Lower lobe of right lung (tissue), 2 donors: ENCODE measurements around the gene SLC38A8. TPM values are rescaled to one million over a fixed set of nuclear protein-coding genes. Genes with fewer than 3 reads are reported as not detected.

ENCODE experiments used
- ATAC-seq, 2 donors: fragments of 200-7000 bp; cut with Tn5 transposase; one replicate each; pipeline ENCODE4 v1.9.1; 2020 to 2022; ENCODE audit warnings: mild to moderate bottlenecking in 2 of 2, moderate library complexity in 2 of 2
- DNase-seq: peaks from one replicate; pipeline ENCODE4 v3.0.0-alpha.2; 2020
- H3K27ac ChIP-seq: fragments of 200-600 bp; one replicate; pipeline ENCODE4 v1.8.0; 2022
- H3K27me3 ChIP-seq: fragments of 200-600 bp; one replicate; pipeline ENCODE4 v1.8.0; 2022; ENCODE audit warnings: low read depth
- H3K36me3 ChIP-seq: fragments of 200-600 bp; one replicate; pipeline ENCODE4 v1.8.0; 2022; ENCODE audit warnings: mild to moderate bottlenecking
- H3K4me1 ChIP-seq: fragments of 200-600 bp; one replicate; pipeline ENCODE4 v1.8.0; 2022
- H3K4me3 ChIP-seq: fragments of 200-600 bp; one replicate; pipeline ENCODE4 v1.8.0; 2022; ENCODE audit warnings: mild to moderate bottlenecking
- H3K9me3 ChIP-seq: fragments of 200-600 bp; one replicate; pipeline ENCODE4 v1.8.0; 2022
- intact Hi-C: fragments of 100-400 bp; cut with DNase I; formaldehyde crosslinking; loops from one replicate; pipeline ENCODE4 v1.11.0; 2022
- total RNA-seq: library from RNA; stranded (reverse); fragmentation: NEBNext Ultra II Directional; extraction: Animal tissue kit (Norgen Biotek cat#: 25700); gene quantifications from one replicate; pipeline ENCODE4 v1.2.1, GENCODE V29; 2021
- TF ChIP-seq, protein P1 (sequence below): fragments of 200-600 bp; IDR thresholded peaks from one replicate; pipeline ENCODE4 v1.8.0; 2022; ENCODE audit warnings: antibody characterized with exemption, mild to moderate bottlenecking
- donor health status: DM: no; HTN: yes; CAD: no; lungs with severe emphysema.

SLC38A8 gene
- total RNA-seq, 1 donor from 2014 or later = not detected

DNA sequence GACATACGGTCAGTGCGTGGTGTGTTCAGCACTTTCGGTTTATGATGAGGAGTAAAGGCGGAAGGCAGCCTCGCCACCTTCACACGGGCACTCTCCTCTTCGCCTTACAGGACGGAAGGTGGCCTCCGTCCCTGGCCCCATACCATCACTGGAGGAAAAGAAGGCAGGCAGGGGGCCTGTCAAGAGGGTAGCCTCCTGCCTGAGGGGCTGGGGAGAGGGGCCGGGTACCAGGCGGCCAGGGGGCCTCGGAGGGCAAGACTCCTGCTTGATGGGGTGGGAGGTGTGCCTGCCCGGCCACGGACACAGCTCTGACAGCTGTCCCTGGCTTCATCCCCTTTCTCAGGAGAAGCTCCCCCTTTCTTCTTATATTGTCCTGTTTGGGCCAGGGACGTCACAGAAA lies 15.6 kb upstream of the SLC38A8 start:
- no peaks in the 10 kb centered on the region for H3K27me3 ChIP-seq
- TF ChIP-seq, protein P1, sequence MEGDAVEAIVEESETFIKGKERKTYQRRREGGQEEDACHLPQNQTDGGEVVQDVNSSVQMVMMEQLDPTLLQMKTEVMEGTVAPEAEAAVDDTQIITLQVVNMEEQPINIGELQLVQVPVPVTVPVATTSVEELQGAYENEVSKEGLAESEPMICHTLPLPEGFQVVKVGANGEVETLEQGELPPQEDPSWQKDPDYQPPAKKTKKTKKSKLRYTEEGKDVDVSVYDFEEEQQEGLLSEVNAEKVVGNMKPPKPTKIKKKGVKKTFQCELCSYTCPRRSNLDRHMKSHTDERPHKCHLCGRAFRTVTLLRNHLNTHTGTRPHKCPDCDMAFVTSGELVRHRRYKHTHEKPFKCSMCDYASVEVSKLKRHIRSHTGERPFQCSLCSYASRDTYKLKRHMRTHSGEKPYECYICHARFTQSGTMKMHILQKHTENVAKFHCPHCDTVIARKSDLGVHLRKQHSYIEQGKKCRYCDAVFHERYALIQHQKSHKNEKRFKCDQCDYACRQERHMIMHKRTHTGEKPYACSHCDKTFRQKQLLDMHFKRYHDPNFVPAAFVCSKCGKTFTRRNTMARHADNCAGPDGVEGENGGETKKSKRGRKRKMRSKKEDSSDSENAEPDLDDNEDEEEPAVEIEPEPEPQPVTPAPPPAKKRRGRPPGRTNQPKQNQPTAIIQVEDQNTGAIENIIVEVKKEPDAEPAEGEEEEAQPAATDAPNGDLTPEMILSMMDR = no peak
- H3K4me1 ChIP-seq = no peaks in the 10 kb centered on the region
- intact Hi-C loops = no loop called here
- peaks cover 100% of the 10 kb centered on the region for H3K36me3 ChIP-seq
- no peaks in the 10 kb centered on the region for H3K9me3 ChIP-seq
- DNase-seq (no peak), ATAC-seq (no peak)
- H3K27ac ChIP-seq = no peak overlapping the region
- no peak overlapping the region for H3K4me3 ChIP-seq

DNA sequence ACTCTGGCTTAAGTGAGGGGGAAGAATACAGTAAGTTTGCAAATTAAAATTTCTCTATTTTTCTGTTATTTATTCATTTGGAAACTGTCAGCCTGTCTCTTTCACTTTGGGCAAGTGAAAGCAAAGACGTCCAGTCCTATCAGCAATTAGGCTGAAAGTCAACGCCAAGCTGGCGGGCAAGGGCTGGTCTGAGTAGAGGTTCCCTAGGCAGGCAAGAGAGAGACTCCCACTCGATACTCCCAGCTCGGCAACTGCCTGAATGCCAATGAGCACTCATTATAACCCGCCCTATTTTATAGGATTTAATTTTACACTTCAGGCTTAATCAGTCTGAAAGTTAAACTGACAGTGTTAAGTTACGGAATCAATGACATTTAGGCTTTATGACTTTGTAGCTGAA lies 14.3 kb upstream of the SLC38A8 start:
- intact Hi-C loops = no loop called here
- no peaks in the 10 kb centered on the region for H3K27me3 ChIP-seq
- no peak for DNase-seq
- H3K4me1 ChIP-seq = no peaks in the 10 kb centered on the region
- no peaks in the 10 kb centered on the region for H3K9me3 ChIP-seq
- TF ChIP-seq, protein P1 = no peak
- H3K4me3 ChIP-seq = no peak overlapping the region
- no peak overlapping the region for H3K27ac ChIP-seq
- H3K36me3 ChIP-seq = peaks cover 100% of the 10 kb centered on the region
- no peak for ATAC-seq

DNA sequence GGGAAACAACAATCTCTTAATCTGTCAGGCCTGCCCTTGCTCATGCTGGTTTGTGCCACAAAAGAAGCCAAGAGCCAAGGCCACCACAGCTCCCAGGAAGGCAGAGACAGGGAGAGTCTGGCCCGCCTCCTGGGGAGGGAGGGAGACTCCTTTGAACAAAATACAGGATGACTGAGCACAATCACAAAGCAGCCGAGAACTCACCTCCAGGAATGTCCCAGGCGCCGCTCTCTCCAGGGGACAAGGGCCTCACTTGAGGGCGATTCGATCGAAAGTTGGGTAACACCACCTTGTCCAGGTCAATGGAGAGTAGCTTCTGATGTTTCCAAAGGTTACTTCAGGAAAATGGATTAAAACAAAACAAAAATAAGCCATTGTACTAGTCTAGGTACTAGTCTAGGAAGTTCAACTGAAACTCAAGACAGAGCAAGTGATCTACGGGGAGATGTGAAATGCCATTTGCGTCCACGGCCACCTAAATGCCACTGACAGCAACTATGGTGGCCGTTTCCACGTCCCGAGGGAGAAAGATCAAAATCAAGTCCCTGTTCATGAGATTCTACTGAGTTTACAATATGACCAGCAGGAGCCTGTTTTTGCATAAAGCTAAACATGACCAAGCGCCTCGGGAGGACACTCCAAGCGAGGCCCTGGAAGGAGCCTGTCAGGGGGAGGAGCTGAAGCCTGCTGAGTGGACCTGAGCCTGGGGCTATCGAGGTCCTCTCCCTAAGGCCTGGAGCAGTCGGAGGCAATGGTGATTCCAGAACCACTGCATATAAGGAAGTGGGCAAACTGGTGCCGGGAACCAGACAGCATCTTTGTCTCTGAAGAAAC lies 13.4 kb upstream of the SLC38A8 start:
- Histone ChIP-seq H3K36me3 (peaks cover 91% of the 10 kb centered on the region), H3K27me3 (no peaks in the 10 kb centered on the region), H3K9me3 (no peaks in the 10 kb centered on the region), H3K4me1 (no peaks in the 10 kb centered on the region), H3K27ac (no peak overlapping the region), H3K4me3 (no peak overlapping the region)
- intact Hi-C loops = no loop called here
- no peak for DNase-seq
- peak in 1 of 2 donors; percentile 43 for ATAC-seq
- TF ChIP-seq, protein P1 = no peak

DNA sequence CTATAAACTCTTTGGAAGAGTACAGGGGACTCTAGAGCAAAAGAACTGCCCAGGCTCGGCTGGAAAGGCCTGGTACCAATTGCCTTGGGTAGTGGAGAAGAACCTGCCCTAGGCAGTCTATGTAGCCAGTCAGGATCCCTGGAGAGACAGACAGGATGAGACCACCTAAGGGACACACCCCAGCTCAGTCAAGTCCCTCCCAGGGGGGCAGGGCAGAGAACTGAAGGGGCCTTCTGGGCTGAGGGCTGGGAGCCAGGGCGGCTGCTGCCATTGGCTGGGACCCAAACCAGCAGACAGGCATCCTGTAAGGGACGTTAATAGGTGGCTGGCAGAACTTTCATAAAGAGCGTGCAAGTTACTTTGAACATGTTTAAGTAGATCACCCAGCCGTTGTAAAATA lies 12.8 kb upstream of the SLC38A8 start:
- DNase-seq = no peak
- Histone ChIP-seq H3K4me3 (no peak overlapping the region), H3K27me3 (no peaks in the 10 kb centered on the region), H3K27ac (no peak overlapping the region), H3K4me1 (no peaks in the 10 kb centered on the region), H3K36me3 (peaks cover 86% of the 10 kb centered on the region), H3K9me3 (no peaks in the 10 kb centered on the region)
- intact Hi-C loops = no loop called here
- TF ChIP-seq, protein P1 = no peak
- ATAC-seq = peak in 1 of 2 donors; percentile 38

DNA sequence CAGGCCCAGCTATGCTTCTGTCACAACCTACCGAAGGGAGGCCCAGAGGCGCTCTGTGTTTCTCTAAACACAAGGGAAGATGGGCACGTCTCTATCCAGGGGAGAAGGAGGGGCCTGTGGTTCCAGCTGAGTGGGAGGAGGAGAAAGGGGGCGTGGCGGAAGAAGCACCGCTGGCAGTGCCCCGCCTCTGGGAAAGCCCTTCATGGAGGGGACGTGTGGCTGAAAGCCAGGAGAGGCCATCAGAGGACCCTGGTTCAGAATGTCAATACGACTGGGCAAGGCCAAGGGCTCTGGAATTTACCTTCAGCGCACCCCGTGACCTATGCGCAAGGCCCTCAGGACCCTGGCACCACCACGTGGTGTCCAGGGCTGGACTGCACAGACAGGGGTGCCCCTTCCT lies 12.3 kb upstream of the SLC38A8 start:
- Histone ChIP-seq H3K4me1 (no peaks in the 10 kb centered on the region), H3K36me3 (peaks cover 86% of the 10 kb centered on the region), H3K9me3 (no peaks in the 10 kb centered on the region), H3K4me3 (no peak overlapping the region), H3K27ac (no peak overlapping the region), H3K27me3 (no peaks in the 10 kb centered on the region)
- peak; percentile 40 for DNase-seq
- intact Hi-C loops = no loop called here
- TF ChIP-seq, protein P1 = no peak
- peak in 1 of 2 donors; percentile 25 for ATAC-seq
